ENCODE results near the gene VN1R5.

Gene VN1R5

GRCh38 chr1:247303216-247303615 is 47.3 kb downstream of the VN1R5 start:
- DNase-seq = no peak

- no peak for DNase-seq
These were observed 48.2 kb downstream of the VN1R5 start for GRCh38 chr1:247304031-247304430.
